GM18520 (cell line): ENCODE data around the gene LIPG.
"Not testable (repeated sequence)": the region's sequence is repeated elsewhere in the genome, so short reads cannot be mapped to it uniquely, and the experiment has no call there.

Experiments
- ATAC-seq: cut with Tn5 transposase; IDR thresholded peaks from one replicate; pipeline ENCODE4 v1.9.1; 2021; ENCODE audit not compliant: unreplicated experiment

LIPG gene

DNA sequence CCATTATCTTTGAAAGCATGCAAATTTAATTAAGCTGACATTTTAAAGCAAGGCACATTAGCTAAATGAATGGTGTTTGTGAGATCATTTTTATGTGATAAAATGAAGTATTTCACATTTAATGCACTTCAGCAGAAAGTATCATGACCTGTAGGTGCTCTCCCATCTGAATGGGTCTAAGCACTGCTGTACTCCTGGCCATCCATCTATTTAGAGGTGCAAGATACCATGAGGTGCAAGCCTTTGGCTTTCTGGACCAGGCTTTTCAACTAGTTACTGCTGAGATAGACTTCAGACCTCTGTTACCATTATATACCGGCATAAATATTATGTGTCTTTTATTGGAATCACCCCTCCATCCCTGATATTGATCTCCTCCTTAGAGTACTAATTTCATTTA lies 15.6 kb upstream of the LIPG start:
- no peak for ATAC-seq

DNA sequence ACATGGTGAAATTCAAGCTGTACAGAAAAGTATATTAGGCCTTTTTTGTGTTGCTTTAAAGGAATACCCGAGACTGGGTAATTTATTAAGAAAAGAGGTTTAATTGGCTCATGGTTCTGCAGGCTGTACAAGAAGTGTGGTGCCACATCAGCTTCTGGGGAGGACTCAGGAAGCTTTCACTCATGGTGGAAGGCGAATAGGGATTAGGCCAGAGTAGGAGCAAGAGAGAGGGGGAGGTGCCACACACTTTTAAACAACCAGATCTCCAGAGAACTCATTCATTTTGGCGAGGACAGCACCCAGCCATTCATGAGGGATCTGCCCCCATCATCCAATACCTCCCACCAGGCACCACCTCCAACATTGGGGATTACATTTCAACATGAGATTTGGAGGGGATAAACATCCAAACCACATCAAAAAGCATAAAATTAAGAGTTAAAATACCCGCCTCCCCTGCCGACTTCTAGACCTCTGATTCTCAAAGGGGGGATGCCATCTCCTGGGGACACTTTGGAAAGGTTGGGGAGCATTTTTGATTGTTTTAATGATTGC lies 15.1 kb upstream of the LIPG start:
- ATAC-seq: no peak

DNA sequence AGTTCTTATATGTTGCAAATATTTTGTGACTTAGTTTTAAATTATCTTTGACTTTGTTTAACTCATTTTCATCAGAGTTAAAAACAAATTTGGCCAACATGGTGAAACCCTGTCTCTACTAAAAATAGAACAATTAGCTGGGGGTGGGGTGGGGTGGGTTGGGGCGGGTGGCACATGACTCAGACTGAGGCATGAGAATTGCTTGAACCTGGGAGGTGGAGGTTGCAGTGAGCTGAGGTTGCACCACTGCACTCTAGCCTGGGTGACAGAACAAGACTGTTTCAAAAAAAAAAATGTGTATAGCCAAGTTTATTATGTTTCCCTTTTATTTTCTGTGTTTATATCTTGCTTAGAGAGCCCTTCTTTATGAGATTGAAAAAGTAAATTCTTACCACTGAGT lies 14.2 kb upstream of the LIPG start:
- ATAC-seq: no peak

DNA sequence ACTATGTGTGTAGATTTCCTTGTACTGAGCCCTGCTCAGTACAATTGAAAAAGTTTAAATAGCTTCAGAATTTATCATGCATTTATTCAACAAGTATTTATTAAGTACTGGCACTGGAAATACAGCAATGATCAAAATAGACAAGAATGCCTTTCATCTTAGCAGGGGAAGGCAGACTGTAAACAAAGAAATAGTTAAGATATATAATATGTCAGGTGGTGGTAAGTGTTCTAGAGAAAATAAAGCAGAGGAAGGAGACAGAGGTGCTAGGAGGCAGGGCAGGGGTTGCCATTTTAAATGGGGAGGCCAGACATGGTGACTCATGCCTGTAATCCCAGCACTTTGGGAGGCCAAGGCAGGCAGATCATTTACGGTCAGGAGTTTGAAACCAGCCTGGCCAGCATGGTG lies 13.6 kb upstream of the LIPG start:
- ATAC-seq: no peak

DNA sequence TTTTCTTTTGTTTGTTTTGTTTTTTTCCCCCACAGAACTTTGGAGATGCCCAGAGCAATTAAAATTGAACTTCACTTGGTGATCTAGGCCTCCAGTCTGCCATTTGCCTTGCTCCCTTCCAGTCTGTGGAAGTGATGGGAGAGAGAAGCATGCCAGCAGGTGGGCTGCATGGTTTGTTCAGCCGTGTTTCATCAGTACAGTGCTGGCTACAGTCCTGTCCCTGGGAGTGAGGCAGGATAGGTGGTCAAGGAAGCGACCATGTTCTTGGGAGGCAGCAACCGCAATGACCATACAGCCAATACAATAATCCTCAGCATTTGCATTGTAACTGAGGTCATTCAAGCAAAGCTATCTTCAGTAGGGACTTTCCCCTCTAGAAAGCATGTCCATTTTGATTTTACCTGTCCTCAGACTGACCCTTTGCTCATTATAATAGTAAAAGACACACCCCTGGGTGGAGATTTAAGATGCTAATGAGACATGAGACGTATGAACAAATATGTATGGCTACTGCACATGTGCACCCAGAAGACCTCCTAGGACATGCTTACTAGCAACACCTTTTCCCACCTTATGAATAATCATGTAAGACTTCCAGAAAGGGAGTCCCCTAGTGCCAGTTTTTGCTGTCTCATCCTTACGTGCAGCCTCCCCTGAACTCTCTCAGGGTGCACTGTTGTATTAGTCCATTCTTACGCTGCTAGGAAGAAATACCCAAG lies 11.1 kb upstream of the LIPG start:
- ATAC-seq: no peak

DNA sequence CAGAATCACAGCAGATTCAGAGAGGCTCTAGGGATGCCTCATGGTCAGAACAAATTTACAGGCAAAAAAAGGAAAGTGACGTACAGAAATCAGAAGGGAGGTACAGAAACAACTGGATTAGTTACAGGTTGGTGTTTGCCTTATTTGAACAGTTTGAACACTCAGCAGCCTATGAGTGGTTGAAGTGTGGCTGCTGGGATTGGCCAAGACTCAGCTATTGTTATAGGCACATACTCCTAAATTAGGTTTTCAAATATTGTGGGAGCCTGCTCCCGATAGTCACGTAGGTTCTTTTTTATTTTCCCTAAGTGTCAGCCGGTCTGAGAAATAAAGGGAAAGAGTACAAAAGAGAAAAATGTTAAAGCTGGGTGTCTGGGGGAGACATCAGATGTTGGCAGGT lies 8.9 kb upstream of the LIPG start:
- no peak for ATAC-seq

DNA sequence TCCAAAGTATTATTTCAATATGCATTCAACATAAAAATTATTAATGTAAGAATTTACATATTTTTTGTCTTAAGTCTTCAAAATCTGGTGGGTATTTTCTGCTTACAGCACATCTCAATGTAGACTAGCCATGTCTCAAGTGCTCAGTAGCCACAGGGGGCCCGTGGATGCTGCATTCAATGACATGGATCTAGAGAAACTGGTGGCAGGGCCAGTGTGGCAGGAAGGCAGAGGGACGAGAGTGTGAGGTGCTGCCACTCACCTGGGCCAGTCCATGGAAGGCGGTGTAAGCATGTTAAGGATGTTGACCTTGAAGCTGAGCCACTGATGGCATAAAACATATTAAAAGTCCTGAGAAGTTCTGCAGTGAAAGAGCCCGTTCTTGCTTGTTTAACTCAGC lies 6.2 kb upstream of the LIPG start:
- no peak for ATAC-seq

DNA sequence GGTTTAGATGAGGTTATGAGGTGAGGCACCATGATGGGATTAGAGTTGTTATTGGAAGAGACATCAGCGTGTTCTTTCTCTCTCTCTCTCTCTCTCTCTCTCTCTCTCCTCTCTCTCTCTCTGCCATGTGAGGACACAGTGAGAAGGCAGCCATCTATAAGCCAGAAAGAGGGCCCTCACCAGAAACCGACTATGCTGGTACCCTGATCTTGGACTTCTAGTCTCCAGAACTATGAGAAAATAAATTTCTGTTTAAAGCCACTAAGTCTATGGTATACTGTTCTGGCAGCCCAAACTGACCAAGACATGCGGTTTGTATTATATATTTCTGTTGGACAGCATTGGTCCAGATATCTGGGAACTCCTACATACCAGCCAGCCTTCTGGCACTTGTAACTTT lies 3.5 kb upstream of the LIPG start:
- ATAC-seq: no peak

DNA sequence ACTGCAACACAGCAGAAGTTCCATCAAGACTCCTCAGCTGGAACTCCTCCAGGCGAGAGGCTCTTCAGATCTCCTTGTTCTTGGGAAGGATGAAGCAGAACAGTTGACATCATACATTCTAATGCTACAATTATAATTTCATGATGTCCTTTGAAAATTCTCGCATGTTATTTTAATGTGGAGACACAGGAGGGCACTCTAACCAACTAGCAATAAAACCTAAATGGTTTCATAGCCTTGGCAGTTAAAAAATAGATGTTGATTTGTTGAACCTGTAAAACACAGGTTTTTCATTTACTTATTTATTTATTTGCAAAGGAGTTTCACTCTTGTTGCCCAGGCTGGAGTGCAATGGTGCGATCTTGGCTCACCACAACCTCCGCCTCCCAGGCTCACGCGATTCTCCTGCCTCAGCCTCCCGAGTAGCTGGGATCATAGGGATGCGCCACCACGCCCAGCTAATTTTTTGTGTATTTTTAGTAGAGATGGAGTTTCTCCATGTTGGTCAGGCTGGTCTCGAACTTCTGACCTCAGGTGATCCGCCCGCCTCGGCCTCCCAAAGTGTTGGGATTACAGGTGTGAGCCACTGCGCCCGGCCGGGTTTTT lies 2.4 kb upstream of the LIPG start:
- ATAC-seq: not testable (repeated sequence)

DNA sequence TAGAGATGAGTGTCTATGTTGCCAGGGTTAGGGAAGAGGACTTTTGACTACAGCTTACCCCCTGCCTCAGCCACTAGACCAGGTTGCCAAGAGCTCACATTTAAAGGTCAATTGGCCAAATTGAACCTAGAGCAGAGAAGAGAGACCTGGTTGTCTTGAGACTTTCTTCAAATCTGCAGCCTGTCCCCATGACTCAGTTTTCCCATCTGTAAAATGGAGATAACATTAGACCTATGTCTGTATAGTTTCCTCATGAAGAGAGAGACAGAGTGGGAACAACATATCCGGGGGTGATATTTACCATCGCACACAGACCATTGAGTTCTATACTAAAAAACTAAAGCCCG lies 1.6 kb upstream of the LIPG start:
- ATAC-seq: no peak

DNA sequence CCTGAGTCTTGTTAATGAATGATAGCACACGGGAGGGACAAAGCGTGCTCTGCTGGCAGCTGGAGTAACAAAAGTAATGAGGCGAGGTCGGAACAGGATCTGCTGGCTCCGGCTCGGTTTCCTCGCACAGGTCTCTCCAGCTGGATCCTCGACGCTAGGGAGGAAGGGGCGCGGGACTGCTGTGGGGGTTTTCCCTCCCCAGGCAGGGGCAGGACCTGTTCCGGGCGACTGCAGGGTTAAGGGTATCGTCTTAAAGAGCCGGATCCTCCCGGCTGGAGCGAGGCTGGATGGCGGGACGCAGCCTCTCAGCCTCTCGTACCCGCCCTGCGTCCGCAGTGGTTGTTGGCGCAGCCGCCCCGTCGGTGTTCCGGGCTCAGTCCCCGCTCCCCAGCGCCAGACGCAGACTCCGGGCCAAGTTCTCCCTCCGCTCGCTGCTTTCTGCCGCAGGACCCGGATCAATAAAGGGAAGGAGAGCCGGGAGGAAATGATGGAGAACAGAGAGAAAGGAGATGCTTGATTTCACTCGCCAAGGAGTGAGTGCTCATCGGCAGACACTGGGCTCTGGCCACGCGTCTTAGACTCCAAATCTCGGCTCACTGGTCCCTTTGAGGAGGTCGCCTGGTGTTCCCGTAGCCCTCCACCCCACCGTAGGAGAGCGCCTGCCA lies 1.1 kb upstream of the LIPG start:
- ATAC-seq: no peak

DNA sequence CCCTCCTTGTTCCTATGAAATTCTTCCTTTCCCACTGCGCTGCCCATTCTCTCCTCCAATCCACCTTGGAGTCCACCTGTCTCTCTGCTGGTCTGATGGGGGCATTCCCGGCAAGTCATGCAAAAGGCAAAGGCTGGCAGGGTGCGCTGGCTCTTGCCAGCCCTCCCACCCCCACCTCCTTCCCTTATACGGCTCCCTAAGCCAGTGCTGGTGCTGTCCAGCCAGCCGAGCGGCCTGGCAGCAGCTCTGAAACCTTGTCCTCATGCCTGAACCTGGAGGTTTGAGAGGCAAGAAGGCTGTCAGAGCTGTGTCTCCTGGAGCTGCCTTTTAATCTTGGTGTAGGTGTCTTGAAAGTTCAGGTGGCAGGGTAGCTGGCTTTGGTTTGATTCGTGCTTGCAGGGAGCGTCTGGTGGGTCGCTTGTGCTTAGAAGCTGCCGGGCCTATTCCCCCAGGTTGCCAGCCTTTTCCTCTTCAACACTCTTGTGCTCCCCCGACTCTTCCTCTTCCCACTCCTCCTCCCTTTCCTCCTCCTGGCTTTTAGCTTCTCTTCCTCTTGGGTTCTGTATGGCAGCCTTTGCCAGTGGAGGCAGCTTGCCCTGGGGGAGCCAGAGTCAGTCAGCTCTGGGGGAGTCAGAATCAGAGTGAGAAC lies 748 bp downstream of the LIPG start:
- ATAC-seq: no peak

DNA sequence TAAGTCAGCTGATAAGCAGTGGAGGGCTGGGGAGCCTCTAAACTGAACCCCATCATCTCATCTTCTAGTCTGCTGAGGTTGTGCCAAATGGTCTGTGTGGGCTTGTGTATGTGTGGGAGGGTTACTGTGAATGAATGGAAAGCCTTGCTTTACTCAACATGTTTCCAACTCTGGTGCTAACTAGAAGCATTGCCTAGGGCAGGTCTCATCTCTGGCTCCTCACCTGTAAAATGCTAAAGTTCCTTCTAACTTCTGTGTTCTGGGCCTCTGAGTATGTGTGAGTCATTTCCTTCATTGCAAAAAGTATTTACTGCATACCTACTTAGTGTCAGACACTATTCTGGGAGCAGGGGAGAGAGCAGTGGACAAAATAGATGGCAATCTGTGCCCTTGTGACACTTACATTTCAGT lies 1.3 kb downstream of the LIPG start:
- ATAC-seq: no peak

DNA sequence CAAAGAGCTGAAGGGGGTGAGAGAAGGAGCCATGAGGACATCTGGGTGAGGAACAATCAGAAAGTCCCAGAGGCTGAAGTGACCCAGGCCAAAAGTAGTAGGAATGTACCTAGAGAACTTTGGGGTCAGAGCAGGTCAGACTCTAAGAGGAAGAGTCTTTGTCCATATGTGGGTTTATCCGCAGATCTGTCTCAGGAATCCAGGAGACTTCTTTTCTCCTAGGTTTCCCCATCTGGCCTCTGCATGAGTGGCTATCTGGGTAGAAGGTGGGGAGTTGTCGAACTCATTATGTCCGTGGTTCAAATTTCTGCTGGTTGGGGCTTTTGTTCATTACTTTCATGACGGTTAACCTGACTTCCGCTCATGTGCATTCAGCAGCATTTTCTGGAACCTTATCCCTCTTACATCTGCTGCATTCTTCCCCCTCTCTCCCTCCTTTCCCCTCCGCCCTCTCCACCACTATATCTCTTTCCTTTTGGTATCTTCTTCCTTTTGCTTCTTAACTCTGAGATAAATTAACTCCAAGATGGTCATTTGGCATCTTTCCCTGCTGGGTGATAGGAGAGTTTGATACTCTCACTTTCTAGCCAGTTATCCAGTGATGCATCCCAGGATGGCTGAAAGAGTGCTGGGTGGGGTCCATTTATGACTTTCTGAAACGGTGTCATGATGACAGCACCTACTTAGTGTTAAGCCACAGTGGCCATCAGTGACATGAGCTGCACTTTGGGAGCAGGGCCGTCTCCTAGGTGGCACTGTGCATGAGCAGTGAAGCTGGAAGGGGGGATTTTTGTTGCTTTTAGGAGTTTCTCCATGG lies 2.1 kb downstream of the LIPG start:
- ATAC-seq: no peak

DNA sequence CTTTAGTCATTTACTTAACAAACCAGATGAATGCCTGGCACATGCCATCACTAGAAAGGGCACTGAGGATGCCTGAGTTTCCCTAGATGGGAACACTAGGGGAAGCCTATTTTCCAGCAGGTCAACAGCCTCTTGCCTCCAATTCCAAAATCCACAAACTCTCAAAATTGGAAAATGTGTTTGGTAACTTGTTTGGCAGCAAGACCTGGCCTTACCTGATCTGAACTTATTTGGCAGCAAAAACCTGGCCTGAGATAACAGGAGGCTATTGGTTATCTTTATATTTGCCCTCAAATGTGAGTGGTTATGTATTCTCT lies 2.6 kb downstream of the LIPG start:
- no peak for ATAC-seq

DNA sequence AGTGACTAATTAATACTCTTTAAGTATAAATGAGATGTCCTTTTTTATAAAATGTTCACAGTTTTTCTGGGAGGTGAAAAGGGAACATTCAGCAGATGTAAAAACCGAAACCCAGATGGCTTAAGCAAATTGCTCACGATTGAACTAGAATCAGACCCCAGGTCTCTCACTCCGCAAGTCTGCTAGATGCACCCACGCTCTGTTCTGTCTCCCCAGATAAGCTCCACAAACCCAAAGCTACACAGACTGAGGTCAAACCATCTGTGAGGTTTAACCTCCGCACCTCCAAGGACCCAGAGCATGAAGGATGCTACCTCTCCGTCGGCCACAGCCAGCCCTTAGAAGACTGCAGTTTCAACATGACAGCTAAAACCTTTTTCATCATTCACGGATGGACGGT lies 3.2 kb downstream of the LIPG start:
- ATAC-seq: no peak

DNA sequence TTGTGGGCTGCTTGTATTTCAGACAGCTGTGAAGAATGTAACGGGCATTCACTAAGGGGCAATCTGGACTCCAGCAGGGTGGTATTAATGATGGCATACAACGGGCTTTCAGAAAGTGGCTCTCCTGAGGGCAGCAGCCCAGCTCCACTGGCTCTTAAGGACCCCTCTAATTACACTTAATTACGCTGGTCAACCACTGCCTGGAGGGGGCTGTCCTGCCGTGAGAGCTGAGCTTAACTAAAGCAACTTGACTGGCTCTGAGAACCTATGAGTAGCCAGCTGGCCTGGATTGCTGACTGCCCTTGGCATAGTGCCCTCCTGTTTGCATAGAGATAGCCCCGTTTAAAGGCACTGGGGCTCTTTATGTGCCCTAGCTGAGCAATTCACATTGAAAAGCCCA lies 3.8 kb downstream of the LIPG start:
- ATAC-seq: no peak

DNA sequence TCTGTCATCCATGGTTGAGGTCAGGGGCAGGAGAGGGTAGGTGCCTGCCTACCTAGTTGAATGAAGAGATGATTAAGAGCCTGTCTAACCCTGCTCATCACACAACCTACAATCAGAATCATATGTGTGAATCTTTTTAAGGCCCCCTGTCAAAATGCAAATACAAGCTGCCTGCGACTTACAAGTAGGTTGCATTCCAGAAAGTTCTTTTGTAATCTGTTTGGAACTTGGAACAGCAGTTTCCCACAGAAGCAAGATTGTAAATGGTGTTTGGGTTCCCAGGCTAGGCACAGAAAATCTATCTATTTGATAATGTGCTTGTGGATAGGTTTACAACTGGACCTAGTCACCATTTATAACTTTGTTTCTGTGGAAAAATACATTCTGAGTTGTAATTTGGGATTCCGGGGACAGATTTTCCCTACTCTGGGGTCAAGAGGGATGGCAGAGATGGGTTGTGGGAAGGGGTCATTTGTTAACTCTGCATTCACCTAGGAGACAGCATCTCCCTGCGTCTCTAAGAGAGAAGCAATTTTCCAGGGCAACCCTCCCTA lies 4.4 kb downstream of the LIPG start:
- ATAC-seq: no peak

DNA sequence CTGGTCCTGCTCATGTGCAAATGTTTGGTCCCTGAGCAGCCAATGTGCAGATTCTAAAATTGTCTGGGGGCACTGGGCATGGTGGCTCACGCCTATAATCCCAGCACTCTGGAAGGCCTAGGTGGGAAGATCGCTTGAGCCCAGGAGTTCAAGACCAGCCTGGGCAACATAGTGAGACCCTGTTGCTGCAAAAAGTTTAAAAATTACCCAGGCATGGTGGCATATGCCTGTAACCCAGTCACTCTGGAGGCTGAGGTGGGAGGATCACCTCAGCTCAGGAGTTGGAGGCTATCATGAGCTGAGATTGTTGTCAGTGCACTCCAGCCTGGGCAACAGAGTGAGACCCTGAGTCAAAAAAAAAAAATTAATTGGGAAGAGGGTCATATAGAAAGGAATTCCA lies 5.1 kb downstream of the LIPG start:
- no peak for ATAC-seq

DNA sequence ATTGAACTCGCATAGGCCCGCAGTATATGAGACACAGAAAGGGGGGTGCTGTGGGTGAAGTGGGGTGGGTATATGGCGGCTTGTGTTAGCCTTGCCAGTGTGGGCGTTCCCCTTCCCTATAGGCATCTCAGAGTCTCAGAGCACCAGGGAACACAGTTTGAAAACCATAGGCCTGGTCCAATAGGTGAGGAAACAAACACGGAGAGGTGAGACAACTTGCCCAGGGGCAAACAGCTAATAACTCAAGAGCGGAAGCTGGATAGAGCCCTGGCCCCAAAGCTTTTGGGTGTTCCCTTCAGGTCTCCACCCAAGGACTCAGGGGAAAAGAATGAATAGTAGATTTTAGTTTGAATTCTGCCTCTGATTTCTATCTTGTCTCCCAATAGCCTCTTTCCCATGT lies 7.9 kb downstream of the LIPG start:
- ATAC-seq: no peak

DNA sequence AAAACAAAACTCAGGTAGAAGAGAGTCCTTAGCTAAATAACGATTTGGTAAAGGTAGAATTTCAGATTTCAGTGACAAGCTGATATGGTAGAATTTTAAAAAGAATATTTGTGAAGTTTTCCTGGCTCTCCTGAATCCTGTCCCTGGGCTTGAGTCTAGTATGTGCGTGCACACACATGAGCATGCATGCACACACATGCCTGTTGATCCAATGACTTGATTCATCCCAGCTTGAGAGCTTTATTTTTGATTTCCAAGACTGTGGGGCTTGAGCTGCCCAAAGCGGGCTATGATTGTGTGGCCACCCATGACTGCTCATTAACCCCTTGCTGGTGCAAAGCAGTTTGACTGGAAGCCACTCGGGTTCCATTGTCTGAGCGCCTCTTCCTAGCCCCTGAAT lies 9.0 kb downstream of the LIPG start:
- no peak for ATAC-seq
